ENCODE results near the gene PPHLN1. TPM values are rescaled to one million over a fixed set of nuclear protein-coding genes. Genes with fewer than 3 reads are reported as not detected.
"Not testable (repeated sequence)": the region's sequence is repeated elsewhere in the genome, so short reads cannot be mapped to it uniquely, and the experiment has no call there.

The PPHLN1 gene
- total RNA-seq, 2 donors from 2014 or later: 43.4 to 45.3 TPM

DNA sequence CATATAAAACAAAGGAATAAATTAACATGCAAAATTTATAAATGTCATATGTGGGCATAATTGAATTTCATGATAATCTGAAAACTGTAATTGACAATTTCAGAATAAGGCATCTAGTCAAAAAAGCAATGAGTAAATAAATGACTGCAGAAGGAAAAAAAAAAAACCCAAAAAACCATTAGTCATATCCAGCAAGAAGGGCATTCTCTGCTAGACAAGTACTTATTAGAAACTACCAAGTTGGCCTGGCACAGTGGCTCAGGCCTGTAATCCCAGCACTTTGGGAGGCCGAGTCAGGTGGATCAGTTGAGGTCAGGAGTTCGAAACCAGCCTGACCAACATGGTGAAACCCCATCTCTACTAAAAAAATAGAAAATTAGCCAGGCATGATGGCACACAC is 17.6 kb upstream of the PPHLN1 start:
- intact Hi-C loops (cut with DNase I): no loop called here
- no peak for DNase-seq (ENCODE audit: low spot score)

DNA sequence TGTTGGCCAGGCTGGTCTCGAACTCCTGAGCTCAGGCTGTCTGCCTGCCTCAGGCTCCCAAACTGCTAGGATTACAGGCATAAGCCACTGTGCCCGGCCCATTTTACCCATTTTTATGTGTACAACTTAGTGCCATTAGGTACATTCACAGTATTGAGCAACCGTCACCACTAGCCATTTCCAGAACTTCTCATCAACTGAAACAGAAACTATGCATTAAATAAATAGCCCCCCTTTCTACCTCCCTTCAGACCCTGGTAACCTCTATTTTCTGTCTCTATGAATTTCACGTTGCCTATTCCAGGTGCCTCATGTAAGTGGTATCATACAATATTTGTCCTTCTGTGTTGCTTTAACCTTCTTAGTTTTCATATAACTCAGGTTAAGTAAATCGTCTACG is 16.0 kb upstream of the PPHLN1 start:
- intact Hi-C loops (cut with DNase I): no loop called here
- DNase-seq (ENCODE audit: low spot score): no peak

DNA sequence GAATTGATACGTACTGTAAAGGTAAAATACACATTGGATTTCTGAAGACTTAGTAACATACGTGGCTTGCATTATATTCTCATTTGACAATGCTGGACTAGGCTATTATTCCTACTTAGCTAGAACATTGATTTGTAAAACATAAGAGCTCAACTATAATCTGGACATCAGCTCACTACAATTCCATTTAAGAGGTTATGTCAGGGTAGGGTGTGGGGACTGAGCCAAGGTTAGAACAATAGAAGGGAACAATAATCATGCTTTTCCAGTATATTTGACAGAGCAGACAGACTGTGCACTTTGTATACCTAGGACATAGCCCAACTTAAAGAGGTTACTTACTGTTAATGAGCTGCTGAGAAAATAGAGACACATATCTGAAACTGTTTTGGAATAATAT is 10.9 kb upstream of the PPHLN1 start:
- intact Hi-C loops (cut with DNase I): no loop called here
- no peak for DNase-seq (ENCODE audit: low spot score)

GRCh38 chr12:42320796-42321195 is 5.2 kb upstream of the PPHLN1 start:
- DNase-seq (ENCODE audit: low spot score): no peak
- intact Hi-C loops (cut with DNase I): loop anchor here in 1 of 2 donors (10.0 kb wide), 1 partner anchor 176 kb away; the partner anchor contains the start of gene GXYLT1

GRCh38 chr12:42322567-42322966 is 3.4 kb upstream of the PPHLN1 start:
- no peak for DNase-seq (ENCODE audit: low spot score)
- intact Hi-C loops (cut with DNase I): loop anchor here in 1 of 2 donors (10.0 kb wide), 1 partner anchor 178 kb away; the partner anchor contains the start of gene GXYLT1

- intact Hi-C loops (cut with DNase I): loop anchor here in 1 of 2 donors (10.0 kb wide), 1 partner anchor 179 kb away; the partner anchor contains the start of gene GXYLT1
- DNase-seq (ENCODE audit: low spot score): no peak
Measured at GRCh38 chr12:42323856-42324255, 2.1 kb upstream of the PPHLN1 start.

- no peak for DNase-seq (ENCODE audit: low spot score)
- intact Hi-C loops (cut with DNase I): loop anchor here in 1 of 2 donors (10.0 kb wide), 1 partner anchor 180 kb away; the partner anchor contains the start of gene GXYLT1
Measured at GRCh38 chr12:42325326-42325652, 678 bp upstream of the PPHLN1 start.

- no peak for DNase-seq (ENCODE audit: low spot score)
- intact Hi-C loops (cut with DNase I): loop anchor here in 1 of 2 donors (10.0 kb wide), 1 partner anchor 182 kb away; the partner anchor contains the start of gene GXYLT1
Measured at GRCh38 chr12:42326541-42327226, 717 bp downstream of the PPHLN1 start.

DNA sequence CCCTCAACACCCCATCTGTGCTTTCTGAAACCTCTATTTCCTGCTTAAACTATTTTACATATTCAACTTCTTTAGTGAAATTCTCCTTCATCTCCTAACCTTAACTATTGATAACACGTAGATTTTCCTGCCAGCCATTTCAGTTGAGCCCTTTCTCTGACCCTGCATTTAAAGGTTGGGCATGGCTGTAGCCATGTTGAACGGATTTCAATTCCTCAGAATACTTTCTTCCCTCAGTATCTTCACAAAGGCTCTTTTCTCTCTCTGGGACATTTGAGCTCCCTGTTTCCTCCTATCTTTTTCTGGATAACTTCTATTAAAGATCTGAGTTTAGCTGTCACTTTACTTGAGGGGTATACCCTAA is 1.2 kb downstream of the PPHLN1 start:
- intact Hi-C loops (cut with DNase I): loop anchor here in 1 of 2 donors (10.0 kb wide), 1 partner anchor 182 kb away; the partner anchor contains the start of gene GXYLT1
- DNase-seq (ENCODE audit: low spot score): no peak

DNA sequence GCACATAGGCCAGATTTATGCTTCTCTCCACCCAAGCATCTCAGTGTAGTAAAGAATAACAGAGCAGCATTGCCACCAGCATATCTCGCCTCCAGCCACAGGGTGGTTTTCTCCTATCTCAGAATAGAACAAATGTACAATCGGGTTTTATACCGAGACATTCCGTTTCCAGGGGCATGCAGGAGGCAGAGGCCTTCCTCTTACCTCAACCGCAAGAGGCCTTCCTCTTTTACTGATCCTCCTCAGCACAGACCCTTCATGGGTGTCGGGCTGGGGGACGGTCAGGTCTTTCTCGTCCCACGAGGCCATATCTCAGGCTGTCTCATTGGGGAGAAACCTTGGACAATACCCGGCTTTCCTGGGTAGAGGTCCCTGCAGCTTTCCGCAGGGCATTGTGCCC is 4.1 kb downstream of the PPHLN1 start:
- DNase-seq (ENCODE audit: low spot score): not testable (repeated sequence)
- intact Hi-C loops (cut with DNase I): loop anchor here in 1 of 2 donors (5.0 kb wide), 1 partner anchor 203 kb away; no protein-coding TSS in a partner anchor

GRCh38 chr12:42332301-42333285 is 6.6 kb downstream of the PPHLN1 start:
- intact Hi-C loops (cut with DNase I): loop anchor here in 1 of 2 donors (5.0 kb wide), 1 partner anchor 205 kb away; no protein-coding TSS in a partner anchor
- no peak for DNase-seq (ENCODE audit: low spot score)

DNA sequence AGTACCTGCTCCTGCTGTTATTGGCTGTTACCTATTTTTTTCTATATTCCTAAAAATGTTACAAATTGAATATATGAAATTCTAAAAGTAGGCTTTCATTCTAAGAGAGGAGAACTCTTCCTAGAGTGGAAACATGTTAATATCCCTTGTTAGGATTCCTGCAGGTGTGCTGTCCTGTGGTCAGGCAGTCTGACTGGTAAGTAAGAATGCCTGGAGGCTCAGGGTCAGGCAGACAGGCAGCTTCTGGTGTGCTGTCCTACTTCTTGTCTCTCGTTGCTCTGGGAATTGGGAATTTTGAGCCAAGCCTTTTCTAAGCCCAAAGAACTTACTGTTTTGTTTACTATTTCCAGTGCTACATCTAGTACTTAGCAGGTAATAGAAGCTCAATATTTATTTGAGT is 10.3 kb downstream of the PPHLN1 start:
- intact Hi-C loops (cut with DNase I): no loop called here
- DNase-seq (ENCODE audit: low spot score): no peak

DNA sequence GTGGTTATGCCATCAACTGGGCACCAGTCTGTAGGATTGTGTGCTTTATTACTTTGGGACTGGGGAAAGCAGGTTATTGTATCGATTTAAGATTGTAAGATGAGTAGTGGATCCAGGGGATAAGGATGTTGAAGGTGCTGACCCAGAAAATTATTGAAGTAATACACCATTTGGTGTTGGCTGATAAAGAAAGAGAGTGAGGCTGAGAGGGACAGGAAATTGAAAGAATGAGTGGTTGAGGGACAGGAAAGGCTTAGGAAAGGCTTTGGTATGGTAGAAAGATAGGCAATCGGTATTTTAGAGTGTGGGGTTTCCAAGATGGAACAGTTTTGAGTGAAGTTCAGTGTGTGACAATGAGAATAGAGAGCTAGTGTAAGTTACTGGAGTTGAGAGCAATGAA is 12.3 kb downstream of the PPHLN1 start:
- intact Hi-C loops (cut with DNase I): no loop called here
- DNase-seq (ENCODE audit: low spot score): no peak

GRCh38 chr12:42342028-42342427 is 16.1 kb downstream of the PPHLN1 start:
- intact Hi-C loops (cut with DNase I): no loop called here

GRCh38 chr12:42343721-42344120 is 17.8 kb downstream of the PPHLN1 start:
- intact Hi-C loops (cut with DNase I): no loop called here
- DNase-seq (ENCODE audit: low spot score): no peak

More at GRCh38 chr12:42342028-42342427, 16.1 kb downstream of the PPHLN1 start:
- no peak for DNase-seq (ENCODE audit: low spot score)

DNA sequence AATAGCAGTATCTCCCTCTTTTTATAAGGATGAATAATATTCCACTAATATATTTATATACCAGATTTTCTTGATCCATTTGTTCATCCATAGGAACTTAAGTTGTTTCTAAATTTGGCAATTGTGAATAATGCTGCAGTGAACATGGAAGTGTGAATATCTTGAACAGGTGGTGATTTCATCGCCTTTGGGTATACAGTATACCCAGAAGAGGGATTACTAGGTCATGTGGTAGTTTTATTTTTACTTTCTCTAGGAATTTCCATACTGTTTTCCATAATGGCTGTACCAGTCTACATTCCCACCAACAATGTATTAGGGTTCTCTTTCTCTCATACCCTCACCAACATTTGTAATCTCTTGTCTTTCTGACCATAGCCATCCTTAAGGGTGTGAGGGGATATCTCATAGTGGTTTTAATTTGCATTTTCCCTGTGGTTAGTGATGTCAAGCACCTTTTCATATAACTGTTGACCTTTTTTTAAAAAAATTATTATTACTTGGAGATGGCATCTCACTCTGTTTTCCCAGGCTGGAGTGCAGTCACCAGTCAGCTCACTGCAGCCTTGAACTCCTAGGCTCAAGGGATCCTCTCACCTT is 20.5 kb downstream of the PPHLN1 start:
- intact Hi-C loops (cut with DNase I): no loop called here
- DNase-seq (ENCODE audit: low spot score): no peak

GRCh38 chr12:42349119-42350020 is 23.4 kb downstream of the PPHLN1 start:
- intact Hi-C loops (cut with DNase I); DNase-seq (ENCODE audit: low spot score): not testable (repeated sequence)

- DNase-seq (ENCODE audit: low spot score); intact Hi-C loops (cut with DNase I): not testable (repeated sequence)
Measured at GRCh38 chr12:42350021-42350407, 24.0 kb downstream of the PPHLN1 start.

Data from posterior vena cava (tissue), 2 donors.